GM21717 (cell line): ENCODE measurements around the gene SDF4.
A peak's percentile ranks its signal among the peaks of the same experiment; 100 is the strongest.

Experiments used
- ATAC-seq: cut with Tn5 transposase; IDR thresholded peaks from one replicate; pipeline ENCODE4 v1.9.1; 2021; ENCODE audit warnings: mild to moderate bottlenecking, moderate library complexity; ENCODE audit not compliant: unreplicated experiment

SDF4 gene, protein sequence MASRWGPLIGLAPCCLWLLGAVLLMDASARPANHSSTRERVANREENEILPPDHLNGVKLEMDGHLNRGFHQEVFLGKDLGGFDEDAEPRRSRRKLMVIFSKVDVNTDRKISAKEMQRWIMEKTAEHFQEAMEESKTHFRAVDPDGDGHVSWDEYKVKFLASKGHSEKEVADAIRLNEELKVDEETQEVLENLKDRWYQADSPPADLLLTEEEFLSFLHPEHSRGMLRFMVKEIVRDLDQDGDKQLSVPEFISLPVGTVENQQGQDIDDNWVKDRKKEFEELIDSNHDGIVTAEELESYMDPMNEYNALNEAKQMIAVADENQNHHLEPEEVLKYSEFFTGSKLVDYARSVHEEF

DNA sequence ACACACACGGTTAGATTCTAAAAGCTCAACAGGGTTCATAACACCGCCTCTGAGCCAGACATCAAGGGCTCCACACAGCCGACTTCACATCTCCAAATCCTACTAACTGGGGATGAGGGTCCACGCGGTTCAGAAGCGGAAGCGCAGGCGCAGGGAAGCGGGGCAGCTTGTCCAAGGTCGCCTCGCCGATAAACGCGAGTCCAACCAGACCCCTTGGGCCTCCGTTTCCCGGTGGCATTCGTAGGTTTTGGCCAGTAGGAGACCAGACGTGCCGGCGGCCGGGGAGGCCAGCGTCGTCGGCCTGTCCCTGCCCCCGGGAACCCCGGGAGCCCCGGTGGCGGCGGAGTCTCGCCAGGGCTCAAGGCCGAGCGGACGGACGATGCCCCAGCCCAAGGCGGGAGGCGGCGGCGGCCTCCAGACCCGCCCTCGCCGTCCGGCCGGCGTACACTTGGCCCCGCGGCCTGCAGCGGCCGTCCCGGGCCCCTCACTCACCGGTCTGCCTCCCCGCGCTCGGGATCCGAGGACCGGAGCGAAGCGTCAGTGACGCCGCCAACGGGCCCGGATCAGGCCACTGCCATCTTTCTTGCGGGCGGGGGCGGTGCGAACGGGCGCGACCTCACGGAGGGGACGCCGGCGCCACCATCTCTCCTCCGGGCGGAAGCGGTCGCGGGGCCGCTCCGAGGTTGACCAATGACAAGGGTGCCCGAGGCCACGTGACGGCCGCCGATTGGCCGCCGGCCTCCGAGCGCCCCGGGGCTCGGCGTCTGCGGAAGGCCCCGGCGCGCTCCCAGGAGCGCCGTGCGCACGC, at the start of gene SDF4:
TSS of gene SDF4 (minus strand) at position 602 of the 808 bp plus-strand sequence. CDS start 3,229 bp downstream, outside the sequence.
- peak; percentile 73 for ATAC-seq

DNA sequence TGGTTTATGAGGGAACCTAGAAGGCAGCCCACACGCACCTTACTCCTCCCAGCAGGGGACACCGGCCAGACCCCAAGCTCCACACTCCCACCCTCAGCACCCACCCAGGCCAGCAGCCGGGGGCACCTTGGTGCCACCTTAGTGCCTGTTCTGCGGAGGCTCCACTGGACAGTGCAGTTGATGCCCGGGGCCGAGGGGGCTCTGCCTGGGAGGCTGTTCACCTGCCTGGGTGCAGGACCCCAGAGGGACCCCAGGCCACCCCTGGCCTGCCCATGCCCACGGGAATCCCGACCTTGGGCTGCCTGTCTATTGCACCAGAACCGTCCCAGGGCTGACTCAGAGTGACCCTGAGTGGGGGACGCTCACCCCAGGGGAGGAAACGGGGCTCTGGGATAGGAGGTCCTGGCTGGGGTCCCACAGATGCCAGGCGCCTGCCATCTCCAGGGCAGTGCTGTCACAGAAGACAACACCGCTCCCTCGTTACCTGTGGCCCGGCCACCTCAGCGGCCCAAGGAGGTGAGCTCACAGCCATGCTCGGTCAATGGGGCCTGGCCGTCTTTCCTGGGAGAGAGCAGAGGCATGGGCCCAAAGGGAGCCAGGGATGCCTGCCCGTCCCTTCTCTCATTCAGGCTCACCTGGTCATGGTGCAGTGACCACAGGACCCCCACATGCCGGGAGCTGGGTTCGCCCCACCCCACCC, 49.1 kb upstream of the SDF4 start:
- no peak for ATAC-seq

DNA sequence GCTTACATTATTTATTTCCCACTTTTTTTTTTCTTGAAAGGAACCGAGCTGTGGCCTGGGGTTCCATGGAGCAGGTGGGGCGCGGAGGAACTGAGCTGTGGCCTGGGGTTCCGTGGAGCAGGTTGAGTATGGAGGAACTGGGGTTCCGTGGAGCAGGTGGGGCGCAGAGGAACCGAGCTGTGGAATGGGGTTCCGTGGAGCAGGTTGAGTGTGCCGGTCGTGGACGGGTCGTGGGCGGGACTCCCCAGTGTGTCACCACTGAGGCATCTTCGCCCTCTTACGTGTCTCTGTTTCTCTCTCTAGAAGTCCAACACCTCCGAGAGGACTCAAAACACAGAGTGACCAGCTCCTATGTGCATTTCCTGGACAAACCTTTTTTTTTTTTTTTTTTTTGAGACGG, 47.2 kb upstream of the SDF4 start:
- no peak for ATAC-seq

DNA sequence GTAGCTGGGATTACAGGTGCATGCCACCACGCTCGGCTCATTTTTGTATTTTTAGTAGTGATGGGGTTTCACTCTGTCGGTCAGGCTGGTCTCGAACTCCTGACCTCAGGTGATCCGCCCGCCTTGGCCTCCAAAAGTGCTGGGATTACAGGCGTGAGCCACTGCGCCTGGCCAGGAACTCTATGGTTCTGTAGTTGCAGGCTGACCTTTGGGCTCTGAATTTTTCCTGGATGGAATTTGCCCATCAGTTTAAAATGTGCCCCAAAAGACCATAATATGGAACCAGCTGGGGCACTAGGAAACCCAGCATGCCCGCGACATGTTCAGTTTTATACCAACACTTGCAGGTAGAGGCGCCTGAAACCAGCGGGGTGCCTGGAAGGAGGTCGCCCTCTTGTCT, 46.8 kb upstream of the SDF4 start:
- ATAC-seq = no peak

DNA sequence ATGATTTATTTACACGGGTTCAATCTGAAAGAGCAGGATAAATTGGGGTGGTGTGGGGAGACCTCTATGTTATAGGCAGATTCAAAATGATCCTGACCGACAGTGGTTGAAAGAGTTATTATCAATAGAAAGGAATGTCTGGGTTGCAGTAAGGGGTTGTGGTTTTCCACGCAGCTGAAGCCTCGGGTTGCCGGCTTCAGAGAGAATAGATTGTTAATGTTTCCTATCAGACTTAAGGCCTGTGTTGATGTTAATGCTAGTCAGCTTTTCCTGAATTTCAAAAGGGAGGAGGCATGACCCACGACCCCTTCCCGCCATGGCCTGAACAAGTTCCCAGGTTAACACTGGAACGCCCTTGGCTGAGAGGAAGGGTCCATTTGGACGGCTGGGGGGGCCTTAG, 44.0 kb upstream of the SDF4 start:
- ATAC-seq = no peak

DNA sequence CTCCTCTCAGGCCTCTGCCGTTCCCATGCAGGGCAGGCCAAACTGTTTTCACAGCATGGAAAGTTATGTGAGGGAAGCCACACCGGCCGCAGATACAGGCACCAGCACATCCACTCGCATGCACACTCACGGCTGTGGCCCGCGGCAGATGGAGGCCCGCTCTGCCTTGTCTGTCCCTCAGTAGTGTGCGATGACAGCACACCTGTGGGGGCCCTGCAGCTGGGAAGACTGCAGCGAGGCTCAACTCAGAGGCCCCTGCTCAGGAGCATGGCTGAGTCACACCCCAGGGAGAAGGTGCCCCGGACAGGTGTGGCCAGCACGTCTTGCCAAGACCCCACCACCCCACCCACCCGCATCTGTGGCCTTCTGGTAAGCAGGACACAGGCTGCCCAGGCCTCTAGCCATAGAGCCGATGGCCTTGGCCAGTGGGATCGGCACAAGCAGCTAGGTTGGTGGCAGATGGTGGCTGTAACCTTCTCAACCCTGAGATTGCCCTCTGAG, 43.2 kb upstream of the SDF4 start:
- ATAC-seq = no peak

DNA sequence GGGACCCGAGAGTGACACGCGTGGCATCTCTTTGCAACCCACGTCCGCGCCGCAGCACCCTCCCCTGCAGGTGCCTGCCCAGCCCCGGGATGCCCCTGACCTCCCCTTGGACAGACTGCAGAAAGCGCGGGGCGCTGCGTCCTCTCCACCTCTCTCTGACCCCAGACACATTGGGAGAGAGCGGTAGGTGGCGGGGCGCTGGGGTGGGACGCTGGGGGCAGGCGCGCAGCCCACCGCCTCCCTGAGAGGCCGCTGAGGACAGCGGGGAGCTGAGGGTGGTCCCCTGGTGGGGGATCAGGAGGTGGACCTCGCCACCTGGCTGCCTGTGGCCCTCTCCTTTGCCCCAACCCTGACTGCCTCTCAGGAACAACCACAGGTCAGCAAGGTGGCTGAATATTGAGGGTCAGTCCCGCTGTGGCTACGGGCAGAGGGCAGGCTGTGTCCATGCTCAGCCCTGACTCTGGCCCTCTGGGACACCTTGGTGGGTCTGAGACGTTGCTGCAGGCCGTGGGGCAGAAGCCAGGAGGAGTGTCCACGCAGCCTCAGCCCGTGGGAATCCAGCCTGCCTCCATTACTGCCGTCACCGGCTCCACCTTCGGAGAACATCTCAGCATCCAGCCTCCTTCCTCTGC, 42.6 kb upstream of the SDF4 start:
- ATAC-seq = peak; percentile 34

DNA sequence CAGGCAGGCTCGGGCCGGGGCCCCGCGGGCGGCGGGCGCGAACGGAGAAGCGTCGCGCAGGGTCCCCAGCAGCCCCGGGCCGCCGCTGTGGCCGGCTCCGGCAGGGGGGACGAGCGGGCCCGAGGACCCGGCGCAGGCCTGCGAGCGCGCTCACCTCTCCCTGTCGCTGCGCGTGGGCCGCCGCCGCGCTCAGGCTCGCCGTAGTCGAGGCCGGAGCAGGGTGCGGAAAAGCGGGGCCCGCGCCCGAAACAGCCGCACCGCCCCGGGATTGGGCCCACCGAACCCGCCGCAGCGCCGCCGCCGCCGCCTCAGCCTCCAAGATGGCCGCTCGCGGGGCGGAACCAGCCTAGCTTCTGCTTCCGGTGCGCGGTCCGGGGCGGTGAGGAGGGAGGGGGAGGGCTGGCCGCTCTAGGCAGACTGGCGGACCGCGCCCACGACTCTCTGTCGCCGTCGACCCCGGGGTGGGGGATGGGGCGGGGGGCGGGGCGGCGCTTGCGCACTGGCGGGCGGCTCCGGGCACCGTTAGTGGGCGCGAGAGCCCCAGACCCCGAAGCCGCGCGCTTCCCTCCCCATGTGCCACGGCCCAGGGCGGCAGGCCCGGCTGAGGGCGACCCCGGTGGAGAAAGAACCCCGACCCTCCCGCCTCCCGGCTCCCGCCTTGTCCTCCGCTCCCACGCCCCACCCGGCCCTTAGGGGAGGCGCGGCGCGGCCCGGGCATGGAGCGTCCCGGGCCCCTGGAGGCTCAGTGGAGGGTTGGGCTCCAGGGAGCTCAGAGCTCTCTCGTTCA, 41.9 kb upstream of the SDF4 start, which contains the start of gene UBE2J2:
TSS of gene UBE2J2 (minus strand) at position 343 of the 787 bp plus-strand sequence. CDS start 5,862 bp downstream, outside the sequence.
- peak; percentile 64 for ATAC-seq

DNA sequence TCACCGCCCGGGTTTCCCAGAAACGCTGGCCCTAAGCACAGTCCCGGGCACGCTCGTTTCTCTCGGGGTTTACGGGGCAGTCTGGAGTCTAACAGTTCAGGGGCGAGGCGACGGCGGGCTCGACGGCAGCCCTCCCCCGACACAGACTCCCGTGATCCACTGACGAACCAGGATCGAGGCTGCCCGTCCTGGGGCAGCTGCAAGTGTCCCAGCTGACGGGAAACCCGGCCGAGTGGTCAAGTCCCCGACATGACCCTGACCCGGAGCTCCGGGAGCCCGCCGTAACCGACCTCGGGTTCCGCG, 41.4 kb upstream of the SDF4 start:
- peak; percentile 20 for ATAC-seq

DNA sequence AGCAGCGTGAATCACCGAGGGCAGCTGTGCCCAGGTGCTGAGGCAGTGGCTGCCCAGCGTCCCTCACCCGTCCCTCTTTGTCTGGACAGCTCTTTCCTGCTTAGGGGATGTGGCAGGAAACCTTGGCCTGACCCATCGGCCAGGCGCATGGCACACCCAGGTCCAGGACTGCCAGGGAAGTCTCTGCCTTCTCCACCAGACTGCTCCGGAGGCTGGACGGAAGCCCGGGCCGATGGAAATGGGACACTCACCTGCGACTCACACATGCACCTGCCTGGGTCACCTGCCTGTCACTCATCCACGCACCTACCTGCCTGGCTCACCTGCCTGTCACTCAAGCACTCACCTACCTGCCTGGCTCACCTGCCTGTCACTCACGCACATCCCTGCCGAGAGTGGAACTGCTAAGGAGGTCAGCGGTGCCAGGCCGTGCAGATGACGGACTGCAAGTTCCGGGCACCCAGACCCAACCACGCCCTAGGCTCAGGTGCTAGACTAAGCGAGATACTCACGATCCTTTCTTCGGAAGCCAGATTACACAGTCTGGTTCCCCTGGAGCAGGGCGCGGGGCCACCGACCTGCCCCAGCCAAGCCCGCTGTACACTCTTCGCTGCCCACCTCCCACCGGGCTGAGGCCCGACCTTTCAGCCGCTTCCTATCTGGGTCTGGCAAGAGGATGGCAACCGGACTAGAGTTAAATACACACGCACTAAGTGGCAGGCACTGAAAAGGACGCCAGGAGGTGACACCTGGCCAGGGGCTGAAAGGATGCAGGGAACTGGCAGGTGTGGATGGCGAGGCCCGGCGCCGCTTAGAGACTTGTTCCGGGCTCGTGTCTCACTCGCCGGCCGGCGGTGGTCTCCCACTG, 40.8 kb upstream of the SDF4 start:
- no peak for ATAC-seq

DNA sequence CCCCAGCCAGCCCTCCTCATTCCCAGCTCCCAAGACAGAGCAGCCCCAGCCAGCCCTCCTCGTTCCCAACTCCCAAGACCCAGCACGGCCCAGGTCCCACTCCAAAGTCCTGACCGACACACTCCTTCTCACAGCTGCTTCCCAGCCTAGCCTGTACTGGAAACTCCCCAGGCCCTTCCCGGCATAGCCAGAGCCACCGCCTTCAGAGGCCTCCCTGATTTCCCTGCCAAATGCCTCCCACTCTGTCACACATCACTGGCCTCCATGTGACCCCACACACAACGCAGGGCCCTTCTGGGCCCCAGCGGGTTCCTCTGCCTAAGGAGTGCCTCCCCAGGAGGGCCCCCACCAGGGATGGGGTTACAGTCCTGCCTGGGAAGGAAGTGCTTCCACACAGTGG, 39.0 kb upstream of the SDF4 start:
- ATAC-seq = no peak

DNA sequence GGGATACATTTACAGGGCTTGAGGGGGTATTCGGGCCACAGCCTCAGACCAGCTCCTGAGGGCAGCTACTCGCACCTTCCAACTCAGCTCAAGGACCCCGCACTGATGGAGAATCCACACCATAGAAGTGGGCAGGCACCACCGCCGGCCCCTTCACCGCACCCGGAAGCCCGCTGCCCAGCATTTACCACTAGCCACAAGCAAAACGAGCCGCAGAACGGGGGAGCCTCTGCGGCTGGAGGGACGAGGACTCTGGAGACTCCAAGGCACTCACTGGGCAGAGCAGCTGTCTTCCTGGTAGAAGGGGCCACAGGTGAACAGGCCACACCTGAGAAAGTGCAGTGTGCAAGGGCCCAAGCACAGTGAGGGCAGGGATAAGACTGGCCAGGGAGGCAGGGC, 36.5 kb upstream of the SDF4 start:
- ATAC-seq = no peak

DNA sequence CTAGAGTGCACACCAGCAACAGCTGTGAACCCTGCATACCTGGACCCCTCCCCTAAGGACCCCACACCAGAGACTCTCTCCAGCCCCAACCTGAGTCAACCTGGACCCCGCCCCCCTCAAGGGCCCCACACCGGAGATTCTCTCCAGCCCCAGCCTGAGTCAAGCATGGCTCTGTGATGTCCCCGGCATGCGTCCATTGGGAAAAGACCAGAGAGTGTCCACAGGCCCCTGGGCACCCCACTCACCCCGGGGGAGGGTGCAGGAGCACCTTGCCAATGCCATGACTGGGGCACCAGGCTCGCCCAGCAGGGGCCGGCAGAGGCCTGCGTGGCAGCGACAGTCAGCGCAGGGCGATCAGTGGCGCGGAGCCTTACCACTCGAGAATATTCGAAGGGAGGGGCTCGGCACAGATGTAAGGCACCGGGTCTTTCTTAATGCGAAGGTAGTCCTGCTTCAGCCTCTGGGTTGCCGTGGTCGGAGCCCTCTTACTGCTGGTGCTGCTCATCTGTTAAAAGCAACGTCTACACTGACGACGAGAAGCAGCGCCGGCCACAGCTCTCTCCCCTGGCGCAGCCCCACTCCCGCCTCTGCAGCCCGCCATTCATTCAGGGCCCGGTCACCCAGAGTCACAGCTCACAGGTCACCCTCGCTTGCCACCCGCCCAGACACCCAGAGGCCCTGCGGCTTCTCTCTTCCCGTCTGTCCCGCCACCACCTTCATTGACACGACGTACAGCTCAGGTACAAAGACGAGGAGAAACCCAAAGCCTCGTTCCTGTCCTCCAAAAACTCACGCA, 35.9 kb upstream of the SDF4 start:
- ATAC-seq = no peak

DNA sequence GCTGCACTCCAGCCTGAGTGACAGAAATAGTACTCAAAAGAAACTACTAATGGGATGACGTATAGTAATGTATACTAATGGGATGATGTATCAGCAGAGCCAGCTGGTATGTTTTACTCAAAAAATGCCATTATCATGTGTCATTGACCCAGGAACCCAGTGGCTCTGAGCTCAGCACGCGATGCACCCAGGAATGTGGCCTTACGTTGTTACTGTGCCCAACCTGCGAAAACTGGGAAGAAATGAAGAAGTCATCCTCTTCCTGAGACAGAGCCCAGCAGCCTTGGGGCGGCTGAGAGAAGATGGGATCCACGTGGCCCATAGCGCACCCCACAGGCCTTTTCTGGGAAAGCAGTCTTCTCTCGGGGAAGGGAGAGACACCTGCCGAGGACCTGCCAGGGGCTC, 33.1 kb upstream of the SDF4 start:
- no peak for ATAC-seq

DNA sequence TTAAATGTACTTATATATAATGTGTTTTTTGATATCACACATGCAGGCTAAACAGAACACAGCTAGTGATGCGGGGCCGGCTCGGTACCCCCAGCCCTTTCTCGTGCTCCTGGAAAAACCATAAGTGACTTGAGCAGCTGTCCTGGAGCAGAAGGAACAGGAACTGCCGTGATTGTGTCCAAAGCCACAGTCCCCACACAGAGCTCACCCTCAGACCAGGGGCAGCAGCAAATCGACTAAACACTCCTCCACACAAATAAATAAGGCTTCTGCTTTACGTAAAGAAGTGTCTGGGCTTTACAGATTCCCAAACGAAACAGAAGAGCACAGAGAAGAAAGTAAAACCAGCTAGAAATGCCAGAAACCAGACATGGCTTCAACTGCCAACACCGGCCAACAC, 32.2 kb upstream of the SDF4 start:
- ATAC-seq = no peak

DNA sequence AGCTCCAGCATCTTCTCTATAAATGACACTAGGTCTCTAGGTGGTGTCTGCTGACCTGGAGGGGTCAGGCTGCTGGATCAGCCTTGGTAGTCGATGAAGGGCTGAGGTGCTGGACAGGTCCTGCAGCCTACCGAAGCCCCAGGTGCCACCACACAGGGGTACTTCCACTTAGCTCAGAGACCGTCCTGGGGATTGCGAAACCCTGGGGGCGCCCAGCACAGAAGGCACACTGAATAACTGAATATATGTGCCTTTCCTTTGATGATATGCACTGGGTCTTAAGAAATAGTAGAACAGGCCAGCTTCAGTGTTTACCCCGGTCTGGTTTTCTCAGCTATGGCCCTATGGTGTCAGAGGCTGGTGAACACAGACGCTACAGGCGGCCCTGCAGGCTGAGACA, 31.0 kb upstream of the SDF4 start:
- ATAC-seq = no peak

DNA sequence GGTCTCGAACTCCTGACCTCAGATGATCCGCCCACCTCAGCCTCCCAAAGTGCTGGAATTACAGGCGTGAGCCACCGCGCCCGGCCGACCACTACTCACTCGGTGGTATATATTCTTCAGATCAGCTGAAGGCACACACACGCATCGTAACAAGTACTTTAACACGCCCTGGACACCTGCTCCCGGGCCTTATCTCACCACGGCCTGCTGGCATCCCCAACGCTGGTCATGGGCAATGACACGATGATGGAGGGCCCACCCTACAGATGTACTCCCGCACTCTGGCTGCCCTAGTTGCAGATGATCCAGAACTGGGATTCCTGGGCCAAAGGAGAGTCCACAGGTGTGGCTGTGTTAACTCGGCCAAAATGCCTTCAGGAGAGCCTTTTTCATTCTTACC, 30.3 kb upstream of the SDF4 start:
- ATAC-seq = no peak

DNA sequence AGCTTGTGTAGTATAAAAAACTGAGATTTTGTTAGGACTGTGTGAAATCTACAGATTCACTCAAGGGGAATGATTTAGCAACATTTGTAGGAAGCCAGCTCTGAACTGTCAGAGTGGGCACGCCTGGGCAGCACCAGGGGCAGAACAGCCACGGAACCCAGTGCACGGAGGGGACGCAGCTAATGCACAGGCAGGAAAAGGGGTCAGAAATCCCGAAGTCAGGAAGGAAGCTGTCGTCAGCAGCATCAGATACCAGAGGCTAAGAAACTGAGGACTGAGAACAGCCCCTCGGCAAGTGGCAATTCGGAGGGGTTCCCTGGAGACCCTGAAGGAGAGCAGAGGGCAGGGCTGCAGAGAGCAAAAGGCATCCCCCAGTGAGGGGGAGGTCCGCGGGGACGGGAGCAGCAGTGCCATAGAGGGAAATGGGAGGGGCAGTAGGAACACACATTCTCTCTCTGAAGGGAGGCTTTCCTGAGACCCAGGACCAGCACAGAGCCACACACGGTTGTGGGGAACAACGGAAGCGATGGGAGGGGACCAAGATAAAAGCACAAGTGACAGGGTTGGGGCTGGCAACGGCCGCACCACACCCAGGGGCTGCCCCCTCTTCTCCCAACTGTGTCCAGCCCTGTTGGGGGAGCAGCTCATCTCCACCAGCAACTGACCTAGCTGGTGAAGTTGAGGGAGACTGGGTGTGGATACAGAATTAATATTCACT, 29.2 kb upstream of the SDF4 start:
- no peak for ATAC-seq
